Stimulated activated CD8-positive, alpha-beta memory T cell treated with anti-CD3 and anti-CD28 coated beads, Interleukin-2, amount 100 ng/mL, for 1 hour (primary cell): ENCODE measurements around the gene CLNS1A.
"Not testable (repeated sequence)": the region's sequence is repeated elsewhere in the genome, so short reads cannot be mapped to it uniquely, and the experiment has no call there.

ENCODE experiments used
- DNase-seq, 2 donors: peaks; one replicate each; pipeline ENCODE4 v3.0.0-alpha.2; 2020; ENCODE audit warnings: low read depth in 2 of 2

The CLNS1A gene

GRCh38 chr11:77619576-77620198 is 17.9 kb downstream of the CLNS1A start:
- no peak for DNase-seq

- no peak for DNase-seq
These were observed 19.7 kb downstream of the CLNS1A start for GRCh38 chr11:77617892-77618291.

- DNase-seq, result no peak
These were observed 25.7 kb downstream of the CLNS1A start for GRCh38 chr11:77611921-77612320.

- DNase-seq, result no peak
These were observed 28.4 kb downstream of the CLNS1A start for GRCh38 chr11:77609234-77609633.

- no peak for DNase-seq
These were observed 33.3 kb downstream of the CLNS1A start for GRCh38 chr11:77604281-77604680.

- DNase-seq, result no peak
These were observed 35.1 kb downstream of the CLNS1A start for GRCh38 chr11:77602381-77603088.

- DNase-seq, result no peak
These were observed 39.4 kb downstream of the CLNS1A start for GRCh38 chr11:77598195-77598594.

- DNase-seq, result no peak
These were observed 41.0 kb downstream of the CLNS1A start for GRCh38 chr11:77596626-77597025.

- no peak for DNase-seq
These were observed 43.7 kb downstream of the CLNS1A start for GRCh38 chr11:77593883-77594282.

GRCh38 chr11:77592727-77593126 is 44.9 kb downstream of the CLNS1A start:
- DNase-seq, result no peak

- no peak for DNase-seq
These were observed 47.3 kb downstream of the CLNS1A start for GRCh38 chr11:77590194-77590782.

GRCh38 chr11:77589521-77590193 is 47.9 kb downstream of the CLNS1A start, which contains the start of gene AQP11:
Gene AQP11 (plus strand): TSS chr11:77589953. CDS start chr11:77589993, 40 bp downstream.
- peak; percentile 6 to 35 for DNase-seq

- DNase-seq, result no peak
These were observed 48.4 kb downstream of the CLNS1A start for GRCh38 chr11:77589181-77589520.

GRCh38 chr11:77580712-77581337 is 56.8 kb downstream of the CLNS1A start:
- DNase-seq, result no peak

GRCh38 chr11:77575428-77575827 is 62.2 kb downstream of the CLNS1A start:
- not testable (repeated sequence) for DNase-seq

GRCh38 chr11:77570896-77571295 is 66.7 kb downstream of the CLNS1A start:
- DNase-seq, result not testable (repeated sequence)

GRCh38 chr11:77569676-77570070 is 67.9 kb downstream of the CLNS1A start:
- no peak for DNase-seq

GRCh38 chr11:77568916-77569675 is 68.5 kb downstream of the CLNS1A start:
- no peak for DNase-seq

GRCh38 chr11:77568306-77568705 is 69.3 kb downstream of the CLNS1A start:
- no peak for DNase-seq
